Measurements from ENCODE around the gene TRAF3IP3.

- TF ChIP-seq CTCF (IDR thresholded peaks at IDR 0.05) (no peak), EZH2 (IDR thresholded peaks at IDR 0.05; ENCODE audit: borderline replicate concordance, insufficient read depth, low read depth, low read length, poor library complexity, severe bottlenecking) (no peak)
Measured at GRCh38 chr1:209708297-209708696, 47.6 kb upstream of the TRAF3IP3 start.
